GM23338 (cell line): ENCODE results near the gene FAT4. TPM values are rescaled to one million over a fixed set of nuclear protein-coding genes. Genes with fewer than 3 reads are reported as not detected.

Source experiments
- ATAC-seq: fragments of 200-7000 bp; cut with Tn5 transposase; 3 replicates; pipeline ENCODE4 v1.9.1; 2020
- DNase-seq: peaks from one replicate; pipeline ENCODE4 v3.0.0-alpha.2; 2015; ENCODE audit warnings: low spot score
- H2AFZ ChIP-seq: fragments of 200-600 bp; sonication (generic); 2 replicates; pipeline ENCODE4 v1.8.0; 2016; ENCODE audit warnings: antibody characterized with exemption, mild to moderate bottlenecking, moderate library complexity
- H3F3A ChIP-seq: fragments of 200-600 bp; sonication (generic); replicated peaks from 2 replicates; pipeline ENCODE4 v1.8.0; 2017; ENCODE audit warnings: antibody characterized with exemption, mixed run types, low read depth
- H3K27ac ChIP-seq: fragments of 200-600 bp; sonication (generic); 2 replicates; pipeline ENCODE4 v1.6.1; 2016; ENCODE audit warnings: low read depth
- H3K27me3 ChIP-seq: fragments of 200-600 bp; sonication (generic); 2 replicates; pipeline ENCODE4 v1.8.0; 2016; ENCODE audit warnings: mild to moderate bottlenecking, mixed run types, moderate library complexity; ENCODE audit not compliant: insufficient read depth
- H3K36me3 ChIP-seq: fragments of 200-600 bp; sonication (generic); 2 replicates; pipeline ENCODE4 v1.8.0; 2016; ENCODE audit warnings: mild to moderate bottlenecking; ENCODE audit not compliant: insufficient read depth
- H3K4me1 ChIP-seq: fragments of 200-600 bp; sonication (generic); 2 replicates; pipeline ENCODE4 v1.8.0; 2016; ENCODE audit warnings: mild to moderate bottlenecking, moderate library complexity; ENCODE audit not compliant: insufficient read depth
- H3K4me2 ChIP-seq: fragments of 200-600 bp; sonication (generic); 2 replicates; pipeline ENCODE4 v1.7.1; 2017; ENCODE audit warnings: mixed run types
- H3K4me3 ChIP-seq: fragments of 200-600 bp; sonication (generic); 2 replicates; pipeline ENCODE4 v1.6.1; 2016; ENCODE audit warnings: mixed run types
- H3K79me2 ChIP-seq: fragments of 200-600 bp; sonication (generic); replicated peaks from 2 replicates; pipeline ENCODE4 v1.8.0; 2017; ENCODE audit warnings: mild to moderate bottlenecking; ENCODE audit not compliant: insufficient read depth
- H3K9me2 ChIP-seq: fragments of 200-600 bp; sonication (generic); 2 replicates; pipeline ENCODE4 v1.8.0; 2017; ENCODE audit not compliant: insufficient read depth
- H4K20me1 ChIP-seq: fragments of 200-600 bp; sonication (generic); replicated peaks from 2 replicates; pipeline ENCODE4 v1.8.0; 2017; ENCODE audit warnings: mild to moderate bottlenecking; ENCODE audit not compliant: insufficient read depth
- H3K27ac Mint-ChIP-seq: 2 replicates; pipeline ENCODE4 v1.8.0; 2020; ENCODE audit warnings: inconsistent platforms, mild to moderate bottlenecking, moderate library complexity, mixed read lengths
- H3K27me3 Mint-ChIP-seq: 3 replicates; pipeline ENCODE4 v1.8.0; 2022; ENCODE audit warnings: low read depth, mild to moderate bottlenecking, moderate library complexity, mixed read lengths, inconsistent platforms; ENCODE audit not compliant: insufficient read depth, poor library complexity
- H3K36me3 Mint-ChIP-seq: 3 replicates; pipeline ENCODE4 v1.8.0; 2021; ENCODE audit warnings: low read depth, mild to moderate bottlenecking, inconsistent platforms, moderate library complexity, mixed read lengths
- H3K4me1 Mint-ChIP-seq: 3 replicates; pipeline ENCODE4 v1.8.0; 2020; ENCODE audit warnings: mild to moderate bottlenecking, inconsistent platforms, mixed read lengths
- H3K4me3 Mint-ChIP-seq: 3 replicates; pipeline ENCODE4 v1.8.0; 2021; ENCODE audit warnings: moderate library complexity, mild to moderate bottlenecking, inconsistent platforms, mixed read lengths
- H3K9me3 Mint-ChIP-seq: 3 replicates; pipeline ENCODE4 v1.8.0; 2020; ENCODE audit warnings: moderate library complexity, mild to moderate bottlenecking, inconsistent platforms, mixed read lengths
- CREB1 ChIP-seq: fragments of 250-450 bp; sonication (Bioruptor Pico); IDR thresholded peaks from 2 replicates; pipeline ENCODE4 v1.5.0; 2020; ENCODE audit warnings: low read depth, mild to moderate bottlenecking, moderate library complexity
- EZH2 ChIP-seq: fragments of 200-600 bp; sonication (generic); IDR thresholded peaks from one replicate; pipeline ENCODE4 v1.8.0; 2017; ENCODE audit warnings: antibody characterized with exemption, mild to moderate bottlenecking, low read depth; ENCODE audit not compliant: unreplicated experiment
- EZH2phosphoT487 ChIP-seq: fragments of 200-600 bp; sonication (generic); IDR thresholded peaks from one replicate; pipeline ENCODE4 v1.8.1; 2018; ENCODE audit warnings: antibody characterized with exemption; ENCODE audit not compliant: unreplicated experiment
- JUNB ChIP-seq: IDR thresholded peaks from one replicate; pipeline ENCODE4 v1.6.1; 2016; ENCODE audit warnings: antibody characterized with exemption; ENCODE audit not compliant: unreplicated experiment
- NANOG ChIP-seq: IDR thresholded peaks from 2 replicates; pipeline ENCODE4 v1.6.1; 2016; ENCODE audit warnings: antibody characterized with exemption, borderline replicate concordance
- POLR2AphosphoS5 ChIP-seq: IDR thresholded peaks from 2 replicates; pipeline ENCODE4 v1.6.1; 2016; ENCODE audit warnings: antibody characterized with exemption, low read depth
- STAT1 ChIP-seq: IDR thresholded peaks from one replicate; pipeline ENCODE4 v1.6.1; 2016; ENCODE audit warnings: antibody characterized with exemption; ENCODE audit not compliant: unreplicated experiment
- ZNF114 ChIP-seq: fragments of 250-450 bp; sonication (Bioruptor Pico); IDR thresholded peaks from 2 replicates; pipeline ENCODE4 v1.5.0; 2020; ENCODE audit warnings: mild to moderate bottlenecking, moderate library complexity
- ZNF331 ChIP-seq: fragments of 250-450 bp; sonication (Bioruptor Pico); IDR thresholded peaks from 2 replicates; pipeline ENCODE4 v1.5.0; 2020; ENCODE audit warnings: low read depth, mild to moderate bottlenecking, moderate library complexity
- polyA plus RNA-seq: library from polyadenylated mRNA; unstranded; fragments of >200 nt; fragmentation: Nextera tagmentation; extraction: Ambion mirVana; gene quantifications from 2 replicates; pipeline ENCODE4 v1.2.1, GENCODE V29; 2016
- total RNA-seq: library from RNA; depleted of rRNA; stranded (reverse); fragments of >200 nt; shearing (Covaris generic); gene quantifications from 2 replicates; pipeline ENCODE4 v1.2.3, GENCODE V29; 2014
- TF ChIP-seq, protein P1 (sequence below): fragments of 250-450 bp; sonication (Bioruptor Pico); IDR thresholded peaks from 2 replicates; pipeline ENCODE4 v1.5.0; 2020; ENCODE audit warnings: mild to moderate bottlenecking, moderate library complexity
- TF ChIP-seq, protein P2 (sequence below), 2 experiments: fragments of 200-600 bp in 1 of 2; sonication (generic) in 1 of 2; conservative IDR thresholded peaks; 2 replicates each; pipeline versions ENCODE4 v1.5.1 to v1.6.1; 2016 to 2017; ENCODE audit warnings: antibody characterized with exemption in 2 of 2, low read depth in 2 of 2, mild to moderate bottlenecking in 2 of 2, moderate library complexity in 1 of 2
- TF ChIP-seq, protein P3 (sequence below): IDR thresholded peaks from one replicate; pipeline ENCODE4 v1.6.1; 2018; ENCODE audit warnings: antibody characterized with exemption; ENCODE audit not compliant: unreplicated experiment
- TF ChIP-seq, protein P4 (sequence below): IDR thresholded peaks from 2 replicates; pipeline ENCODE4 v1.6.1; 2016; ENCODE audit warnings: antibody characterized with exemption

FAT4 gene
- total and polyA plus RNA-seq, 2 experiments from 2014 or later: 0.53 to 6.8 TPM

DNA sequence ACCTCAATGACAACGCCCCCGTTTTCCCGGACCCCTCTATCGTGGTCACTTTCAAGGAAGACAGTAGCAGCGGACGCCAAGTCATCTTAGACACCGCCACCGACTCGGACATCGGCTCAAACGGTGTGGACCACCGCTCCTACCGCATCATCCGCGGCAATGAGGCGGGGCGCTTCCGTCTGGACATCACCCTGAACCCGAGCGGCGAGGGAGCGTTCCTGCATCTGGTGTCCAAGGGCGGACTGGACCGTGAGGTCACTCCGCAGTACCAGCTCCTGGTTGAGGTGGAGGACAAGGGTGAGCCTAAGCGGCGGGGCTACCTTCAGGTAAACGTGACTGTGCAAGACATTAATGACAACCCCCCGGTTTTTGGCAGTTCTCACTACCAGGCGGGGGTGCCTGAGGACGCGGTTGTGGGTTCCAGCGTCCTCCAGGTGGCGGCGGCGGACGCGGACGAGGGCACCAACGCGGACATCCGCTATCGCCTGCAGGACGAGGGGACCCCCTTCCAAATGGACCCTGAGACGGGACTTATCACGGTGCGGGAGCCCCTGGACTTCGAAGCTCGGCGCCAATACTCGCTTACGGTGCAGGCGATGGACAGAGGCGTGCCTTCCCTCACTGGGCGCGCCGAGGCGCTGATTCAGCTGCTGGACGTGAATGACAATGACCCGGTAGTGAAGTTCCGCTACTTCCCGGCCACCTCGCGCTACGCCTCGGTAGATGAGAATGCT lies 2.2 kb downstream of the FAT4 start:
- Histone ChIP-seq H3K4me2 (peak overlapping the region; percentile 98), H3K36me3 (no peaks in the 10 kb centered on the region), H3K27me3 (peaks cover 35% of the 10 kb centered on the region), H3K4me3 (peak overlapping the region; percentile 92), H3K4me1 (peaks cover 17% of the 10 kb centered on the region), H3K79me2 (no peaks in the 10 kb centered on the region; the same call in 1 of the 2 replicates), H3F3A (no peaks in the 10 kb centered on the region; the same call in 1 of the 2 replicates), H3K9me2 (peaks cover 7% of the 10 kb centered on the region), H2AFZ (peak overlapping the region; percentile 97), H4K20me1 (0 out of 2 replicates have a peak, but pooled peaks cover 3% of the 10 kb centered on the region), H3K27ac (no peak overlapping the region)
- H3K36me3 Mint-ChIP-seq: no peaks in the 10 kb centered on the region
- ATAC-seq: peak; percentile 2
- peaks cover 22% of the 10 kb centered on the region for H3K4me1 Mint-ChIP-seq
- DNase-seq: peak; percentile 67
- H3K9me3 Mint-ChIP-seq: no peaks in the 10 kb centered on the region; the same call in 2 of the 3 replicates
- peaks cover 44% of the 10 kb centered on the region for H3K27me3 Mint-ChIP-seq
- TF ChIP-seq ZNF114 (no peak), EZH2 (peak; percentile 38), CREB1 (no peak), JUNB (no peak), STAT1 (no peak), ZNF331 (no peak), NANOG (no peak), EZH2phosphoT487 (no peak), POLR2AphosphoS5 (no peak)
- TF ChIP-seq, protein P1, sequence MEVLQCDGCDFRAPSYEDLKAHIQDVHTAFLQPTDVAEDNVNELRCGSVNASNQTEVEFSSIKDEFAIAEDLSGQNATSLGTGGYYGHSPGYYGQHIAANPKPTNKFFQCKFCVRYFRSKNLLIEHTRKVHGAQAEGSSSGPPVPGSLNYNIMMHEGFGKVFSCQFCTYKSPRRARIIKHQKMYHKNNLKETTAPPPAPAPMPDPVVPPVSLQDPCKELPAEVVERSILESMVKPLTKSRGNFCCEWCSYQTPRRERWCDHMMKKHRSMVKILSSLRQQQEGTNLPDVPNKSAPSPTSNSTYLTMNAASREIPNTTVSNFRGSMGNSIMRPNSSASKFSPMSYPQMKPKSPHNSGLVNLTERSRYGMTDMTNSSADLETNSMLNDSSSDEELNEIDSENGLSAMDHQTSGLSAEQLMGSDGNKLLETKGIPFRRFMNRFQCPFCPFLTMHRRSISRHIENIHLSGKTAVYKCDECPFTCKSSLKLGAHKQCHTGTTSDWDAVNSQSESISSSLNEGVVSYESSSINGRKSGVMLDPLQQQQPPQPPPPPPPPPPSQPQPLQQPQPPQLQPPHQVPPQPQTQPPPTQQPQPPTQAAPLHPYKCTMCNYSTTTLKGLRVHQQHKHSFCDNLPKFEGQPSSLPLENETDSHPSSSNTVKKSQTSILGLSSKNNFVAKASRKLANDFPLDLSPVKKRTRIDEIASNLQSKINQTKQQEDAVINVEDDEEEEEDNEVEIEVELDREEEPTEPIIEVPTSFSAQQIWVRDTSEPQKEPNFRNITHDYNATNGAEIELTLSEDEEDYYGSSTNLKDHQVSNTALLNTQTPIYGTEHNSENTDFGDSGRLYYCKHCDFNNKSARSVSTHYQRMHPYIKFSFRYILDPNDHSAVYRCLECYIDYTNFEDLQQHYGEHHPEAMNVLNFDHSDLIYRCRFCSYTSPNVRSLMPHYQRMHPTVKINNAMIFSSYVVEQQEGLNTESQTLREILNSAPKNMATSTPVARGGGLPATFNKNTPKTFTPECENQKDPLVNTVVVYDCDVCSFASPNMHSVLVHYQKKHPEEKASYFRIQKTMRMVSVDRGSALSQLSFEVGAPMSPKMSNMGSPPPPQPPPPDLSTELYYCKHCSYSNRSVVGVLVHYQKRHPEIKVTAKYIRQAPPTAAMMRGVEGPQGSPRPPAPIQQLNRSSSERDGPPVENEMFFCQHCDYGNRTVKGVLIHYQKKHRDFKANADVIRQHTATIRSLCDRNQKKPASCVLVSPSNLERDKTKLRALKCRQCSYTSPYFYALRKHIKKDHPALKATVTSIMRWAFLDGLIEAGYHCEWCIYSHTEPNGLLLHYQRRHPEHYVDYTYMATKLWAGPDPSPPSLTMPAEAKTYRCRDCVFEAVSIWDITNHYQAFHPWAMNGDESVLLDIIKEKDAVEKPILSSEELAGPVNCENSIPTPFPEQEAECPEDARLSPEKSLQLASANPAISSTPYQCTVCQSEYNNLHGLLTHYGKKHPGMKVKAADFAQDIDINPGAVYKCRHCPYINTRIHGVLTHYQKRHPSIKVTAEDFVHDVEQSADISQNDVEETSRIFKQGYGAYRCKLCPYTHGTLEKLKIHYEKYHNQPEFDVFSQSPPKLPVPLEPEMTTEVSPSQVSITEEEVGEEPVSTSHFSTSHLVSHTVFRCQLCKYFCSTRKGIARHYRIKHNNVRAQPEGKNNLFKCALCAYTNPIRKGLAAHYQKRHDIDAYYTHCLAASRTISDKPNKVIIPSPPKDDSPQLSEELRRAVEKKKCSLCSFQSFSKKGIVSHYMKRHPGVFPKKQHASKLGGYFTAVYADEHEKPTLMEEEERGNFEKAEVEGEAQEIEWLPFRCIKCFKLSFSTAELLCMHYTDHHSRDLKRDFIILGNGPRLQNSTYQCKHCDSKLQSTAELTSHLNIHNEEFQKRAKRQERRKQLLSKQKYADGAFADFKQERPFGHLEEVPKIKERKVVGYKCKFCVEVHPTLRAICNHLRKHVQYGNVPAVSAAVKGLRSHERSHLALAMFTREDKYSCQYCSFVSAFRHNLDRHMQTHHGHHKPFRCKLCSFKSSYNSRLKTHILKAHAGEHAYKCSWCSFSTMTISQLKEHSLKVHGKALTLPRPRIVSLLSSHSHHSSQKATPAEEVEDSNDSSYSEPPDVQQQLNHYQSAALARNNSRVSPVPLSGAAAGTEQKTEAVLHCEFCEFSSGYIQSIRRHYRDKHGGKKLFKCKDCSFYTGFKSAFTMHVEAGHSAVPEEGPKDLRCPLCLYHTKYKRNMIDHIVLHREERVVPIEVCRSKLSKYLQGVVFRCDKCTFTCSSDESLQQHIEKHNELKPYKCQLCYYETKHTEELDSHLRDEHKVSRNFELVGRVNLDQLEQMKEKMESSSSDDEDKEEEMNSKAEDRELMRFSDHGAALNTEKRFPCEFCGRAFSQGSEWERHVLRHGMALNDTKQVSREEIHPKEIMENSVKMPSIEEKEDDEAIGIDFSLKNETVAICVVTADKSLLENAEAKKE (CRISPR knock-in tag): no peak
- TF ChIP-seq, protein P2, sequence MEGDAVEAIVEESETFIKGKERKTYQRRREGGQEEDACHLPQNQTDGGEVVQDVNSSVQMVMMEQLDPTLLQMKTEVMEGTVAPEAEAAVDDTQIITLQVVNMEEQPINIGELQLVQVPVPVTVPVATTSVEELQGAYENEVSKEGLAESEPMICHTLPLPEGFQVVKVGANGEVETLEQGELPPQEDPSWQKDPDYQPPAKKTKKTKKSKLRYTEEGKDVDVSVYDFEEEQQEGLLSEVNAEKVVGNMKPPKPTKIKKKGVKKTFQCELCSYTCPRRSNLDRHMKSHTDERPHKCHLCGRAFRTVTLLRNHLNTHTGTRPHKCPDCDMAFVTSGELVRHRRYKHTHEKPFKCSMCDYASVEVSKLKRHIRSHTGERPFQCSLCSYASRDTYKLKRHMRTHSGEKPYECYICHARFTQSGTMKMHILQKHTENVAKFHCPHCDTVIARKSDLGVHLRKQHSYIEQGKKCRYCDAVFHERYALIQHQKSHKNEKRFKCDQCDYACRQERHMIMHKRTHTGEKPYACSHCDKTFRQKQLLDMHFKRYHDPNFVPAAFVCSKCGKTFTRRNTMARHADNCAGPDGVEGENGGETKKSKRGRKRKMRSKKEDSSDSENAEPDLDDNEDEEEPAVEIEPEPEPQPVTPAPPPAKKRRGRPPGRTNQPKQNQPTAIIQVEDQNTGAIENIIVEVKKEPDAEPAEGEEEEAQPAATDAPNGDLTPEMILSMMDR (conservative IDR thresholded peaks at IDR 0.05; ENCODE audit: low read depth in 2 of 2): peak; percentile 18 to 62
- TF ChIP-seq, protein P3, sequence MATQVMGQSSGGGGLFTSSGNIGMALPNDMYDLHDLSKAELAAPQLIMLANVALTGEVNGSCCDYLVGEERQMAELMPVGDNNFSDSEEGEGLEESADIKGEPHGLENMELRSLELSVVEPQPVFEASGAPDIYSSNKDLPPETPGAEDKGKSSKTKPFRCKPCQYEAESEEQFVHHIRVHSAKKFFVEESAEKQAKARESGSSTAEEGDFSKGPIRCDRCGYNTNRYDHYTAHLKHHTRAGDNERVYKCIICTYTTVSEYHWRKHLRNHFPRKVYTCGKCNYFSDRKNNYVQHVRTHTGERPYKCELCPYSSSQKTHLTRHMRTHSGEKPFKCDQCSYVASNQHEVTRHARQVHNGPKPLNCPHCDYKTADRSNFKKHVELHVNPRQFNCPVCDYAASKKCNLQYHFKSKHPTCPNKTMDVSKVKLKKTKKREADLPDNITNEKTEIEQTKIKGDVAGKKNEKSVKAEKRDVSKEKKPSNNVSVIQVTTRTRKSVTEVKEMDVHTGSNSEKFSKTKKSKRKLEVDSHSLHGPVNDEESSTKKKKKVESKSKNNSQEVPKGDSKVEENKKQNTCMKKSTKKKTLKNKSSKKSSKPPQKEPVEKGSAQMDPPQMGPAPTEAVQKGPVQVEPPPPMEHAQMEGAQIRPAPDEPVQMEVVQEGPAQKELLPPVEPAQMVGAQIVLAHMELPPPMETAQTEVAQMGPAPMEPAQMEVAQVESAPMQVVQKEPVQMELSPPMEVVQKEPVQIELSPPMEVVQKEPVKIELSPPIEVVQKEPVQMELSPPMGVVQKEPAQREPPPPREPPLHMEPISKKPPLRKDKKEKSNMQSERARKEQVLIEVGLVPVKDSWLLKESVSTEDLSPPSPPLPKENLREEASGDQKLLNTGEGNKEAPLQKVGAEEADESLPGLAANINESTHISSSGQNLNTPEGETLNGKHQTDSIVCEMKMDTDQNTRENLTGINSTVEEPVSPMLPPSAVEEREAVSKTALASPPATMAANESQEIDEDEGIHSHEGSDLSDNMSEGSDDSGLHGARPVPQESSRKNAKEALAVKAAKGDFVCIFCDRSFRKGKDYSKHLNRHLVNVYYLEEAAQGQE: no peak
- TF ChIP-seq, protein P4, sequence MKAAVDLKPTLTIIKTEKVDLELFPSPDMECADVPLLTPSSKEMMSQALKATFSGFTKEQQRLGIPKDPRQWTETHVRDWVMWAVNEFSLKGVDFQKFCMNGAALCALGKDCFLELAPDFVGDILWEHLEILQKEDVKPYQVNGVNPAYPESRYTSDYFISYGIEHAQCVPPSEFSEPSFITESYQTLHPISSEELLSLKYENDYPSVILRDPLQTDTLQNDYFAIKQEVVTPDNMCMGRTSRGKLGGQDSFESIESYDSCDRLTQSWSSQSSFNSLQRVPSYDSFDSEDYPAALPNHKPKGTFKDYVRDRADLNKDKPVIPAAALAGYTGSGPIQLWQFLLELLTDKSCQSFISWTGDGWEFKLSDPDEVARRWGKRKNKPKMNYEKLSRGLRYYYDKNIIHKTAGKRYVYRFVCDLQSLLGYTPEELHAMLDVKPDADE: peak; percentile 60; the same call in 1 of the 2 replicates
- peak overlapping the region; percentile 95 for H3K4me3 Mint-ChIP-seq
- H3K27ac Mint-ChIP-seq: no peak overlapping the region
